GM13977 (cell line): Measurements from ENCODE around the gene EMILIN2.

Source experiments
- DNase-seq: peaks from one replicate; pipeline ENCODE4 v3.0.0; 2012; ENCODE audit warnings: low spot score
- CTCF ChIP-seq: IDR thresholded peaks from 2 replicates; pipeline ENCODE4 v1.5.1; 2012; ENCODE audit warnings: mild to moderate bottlenecking, control low read depth; ENCODE audit not compliant: insufficient read depth; ENCODE audit errors: extremely low read depth, missing control alignments
- in situ Hi-C: fragments of 300-500 bp; cut with MboI; formaldehyde crosslinking; loops from one replicate; pipeline ENCODE4 v1.12.0; 2022; ENCODE audit warnings: low sequenced_read_pairs, low pct_unique_long_range_greater_than_20kb, mixed read lengths, inconsistent platforms; ENCODE audit not compliant: unreplicated experiment

The EMILIN2 gene

GRCh38 chr18:2909431-2910140 lies 62.8 kb downstream of the EMILIN2 start:
- in situ Hi-C loops, result no loop called here
- no peak for DNase-seq
- no peak for TF ChIP-seq CTCF

GRCh38 chr18:2910261-2910660 lies 63.5 kb downstream of the EMILIN2 start:
- DNase-seq, result no peak
- TF ChIP-seq CTCF, result no peak

GRCh38 chr18:2910751-2911425 lies 64.1 kb downstream of the EMILIN2 start:
- in situ Hi-C loops, result no loop called here
- DNase-seq, result no peak
- TF ChIP-seq CTCF, result no peak

More at GRCh38 chr18:2910261-2910660, 63.5 kb downstream of the EMILIN2 start:
- in situ Hi-C loops, result no loop called here

- TF ChIP-seq CTCF, result no peak
- in situ Hi-C loops, result no loop called here
- DNase-seq, result no peak
Measured at GRCh38 chr18:2911533-2911932, 64.7 kb downstream of the EMILIN2 start.

- DNase-seq, result no peak
- in situ Hi-C loops, result no loop called here
- TF ChIP-seq CTCF, result no peak
Measured at GRCh38 chr18:2912357-2913299, 65.8 kb downstream of the EMILIN2 start.

GRCh38 chr18:2913398-2914005 lies 66.7 kb downstream of the EMILIN2 start:
- no peak for TF ChIP-seq CTCF
- in situ Hi-C loops, result no loop called here
- DNase-seq, result no peak
